ENCODE data around the gene EFCAB12.

DNA sequence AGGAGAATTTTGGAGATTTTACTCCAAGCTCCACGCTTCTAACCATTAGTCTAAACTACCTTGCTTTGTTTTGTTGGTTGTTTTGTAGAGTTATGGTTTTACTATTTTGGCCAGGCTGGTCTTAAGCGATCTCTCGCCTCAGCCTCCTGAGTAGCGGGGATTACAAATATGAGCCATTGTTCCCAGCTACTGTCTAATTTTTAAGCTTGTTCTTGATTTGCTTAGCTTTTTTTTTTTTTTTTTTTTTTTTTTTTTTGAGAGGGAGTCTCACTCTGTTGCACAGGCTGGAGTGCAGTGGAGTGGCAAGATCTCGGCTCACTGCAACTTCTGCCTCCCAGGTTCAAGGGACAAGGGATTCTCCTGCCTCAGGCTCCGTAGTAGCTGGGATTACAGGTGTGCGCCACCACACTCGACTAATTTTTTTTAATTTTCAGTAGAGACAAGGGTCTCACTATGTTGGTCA is 28.5 kb downstream of the EFCAB12 start:
- TF ChIP-seq CTCF (IDR thresholded peaks at IDR 0.05) (no peak), POLR2AphosphoS5 (IDR thresholded peaks at IDR 0.05) (no peak)
